Neuronal stem cell (in vitro differentiated cells): ENCODE data around the gene P3H2.
"Not testable (repeated sequence)": the region's sequence is repeated elsewhere in the genome, so short reads cannot be mapped to it uniquely, and the experiment has no call there.

Experiments
- DNase-seq: peaks from one replicate; pipeline ENCODE4 v3.0.0-alpha.2; 2013; ENCODE audit warnings: low spot score
- H2AFZ ChIP-seq: one replicate; pipeline ENCODE4 v1.6.1; 2013; ENCODE audit warnings: mild to moderate bottlenecking, low read length, inconsistent platforms
- H2AK5ac ChIP-seq: 2 replicates; pipeline ENCODE4 v1.6.1; 2013; ENCODE audit warnings: low read depth, mild to moderate bottlenecking, inconsistent platforms, low read length, moderate library complexity, mixed read lengths
- H2BK120ac ChIP-seq: 2 replicates; pipeline ENCODE4 v1.6.1; 2013; ENCODE audit warnings: low read depth, mild to moderate bottlenecking, inconsistent platforms, low read length, moderate library complexity, mixed read lengths
- H2BK12ac ChIP-seq: one replicate; pipeline ENCODE4 v1.6.1; 2013; ENCODE audit warnings: low read length, inconsistent platforms
- H2BK15ac ChIP-seq: 2 replicates; pipeline ENCODE4 v1.6.1; 2013; ENCODE audit warnings: mild to moderate bottlenecking, low read length, inconsistent platforms, mixed read lengths
- H2BK5ac ChIP-seq: one replicate; pipeline ENCODE4 v1.6.1; 2013; ENCODE audit warnings: inconsistent platforms, mild to moderate bottlenecking, low read length, moderate library complexity
- H3K14ac ChIP-seq: one replicate; pipeline ENCODE4 v1.6.1; 2013; ENCODE audit warnings: low read length, inconsistent platforms
- H3K18ac ChIP-seq: 2 replicates; pipeline ENCODE4 v1.6.1; 2013; ENCODE audit warnings: low read length, inconsistent platforms
- H3K23ac ChIP-seq: 2 replicates; pipeline ENCODE4 v1.6.1; 2013; ENCODE audit warnings: low read depth, mild to moderate bottlenecking, mixed read lengths, low read length, inconsistent platforms; ENCODE audit not compliant: poor library complexity
- H3K27ac ChIP-seq: replicated peaks from 3 replicates; pipeline ENCODE4 v1.5.1; 2013; ENCODE audit warnings: low read length, inconsistent platforms
- H3K27me3 ChIP-seq, 3 experiments: 2 replicates each; pipeline ENCODE4 v1.6.1; 2013; ENCODE audit warnings: low read length in 3 of 3, mild to moderate bottlenecking in 2 of 3, inconsistent platforms in 1 of 3, low read depth in 1 of 3, mixed read lengths in 1 of 3, moderate library complexity in 1 of 3; ENCODE audit not compliant: control insufficient read depth in 3 of 3, insufficient read depth in 3 of 3
- H3K36me3 ChIP-seq, 2 donors: replicated peaks in 1 of 2; 2 replicates each; pipeline ENCODE4 v1.6.1; 2013; ENCODE audit warnings: low read length in 2 of 2; ENCODE audit not compliant: control insufficient read depth in 2 of 2, insufficient read depth in 2 of 2
- H3K4ac ChIP-seq: 2 replicates; pipeline ENCODE4 v1.6.1; 2013; ENCODE audit warnings: inconsistent platforms, mild to moderate bottlenecking, low read length, moderate library complexity
- H3K4me1 ChIP-seq, 2 donors: 1 replicate in 1 of 2; 2 replicates in 1 of 2; pipeline ENCODE4 v1.6.1; 2013; ENCODE audit warnings: low read length in 2 of 2, low read depth in 1 of 2; ENCODE audit not compliant: control insufficient read depth in 2 of 2, insufficient read depth in 1 of 2
- H3K4me2 ChIP-seq: one replicate; pipeline ENCODE4 v1.6.1; 2013; ENCODE audit warnings: mild to moderate bottlenecking, low read length, inconsistent platforms; ENCODE audit not compliant: insufficient read depth, poor library complexity, severe bottlenecking
- H3K4me3 ChIP-seq, 2 donors: 2 replicates each; pipeline ENCODE4 v1.5.1; 2013; ENCODE audit warnings: low read length in 2 of 2, mild to moderate bottlenecking in 2 of 2, inconsistent platforms in 1 of 2, moderate library complexity in 1 of 2
- H3K79me1 ChIP-seq: one replicate; pipeline ENCODE4 v1.6.1; 2013; ENCODE audit warnings: low read depth, mild to moderate bottlenecking, inconsistent platforms, low read length, moderate library complexity
- H3K9ac ChIP-seq: one replicate; pipeline ENCODE4 v1.6.1; 2013; ENCODE audit warnings: mild to moderate bottlenecking, low read depth, low read length, inconsistent platforms; ENCODE audit not compliant: poor library complexity
- H3K9me3 ChIP-seq, 2 donors: replicated peaks in 1 of 2; 2 replicates each; pipeline versions ENCODE3 to v1.6.1; 2013; ENCODE audit warnings: low read length in 2 of 2, mild to moderate bottlenecking in 2 of 2, inconsistent platforms in 1 of 2, low read depth in 1 of 2, mixed read lengths in 1 of 2, moderate library complexity in 1 of 2; ENCODE audit not compliant: control insufficient read depth in 2 of 2, insufficient read depth in 1 of 2
- H4K8ac ChIP-seq: one replicate; pipeline ENCODE4 v1.6.1; 2013; ENCODE audit warnings: low read depth, mild to moderate bottlenecking, inconsistent platforms, low read length, moderate library complexity
- H4K91ac ChIP-seq: one replicate; pipeline ENCODE4 v1.6.1; 2013; ENCODE audit warnings: low read length, low read depth, mild to moderate bottlenecking, inconsistent platforms; ENCODE audit not compliant: poor library complexity
- WGBS, 2 donors: extraction: QIAGEN DNeasy Blood & Tissue Kit; methylation state at CpG; one replicate each; pipeline ENCODE4 v1.1.7; 2013; ENCODE audit warnings: missing lambda C conversion rate in 2 of 2, mixed read lengths in 1 of 2; ENCODE audit not compliant: insufficient read length in 2 of 2, insufficient replicate concordance in 1 of 2; ENCODE audit errors: extremely low coverage in 2 of 2; 5-methylcytosine and 5-hydroxymethylcytosine counted together

Gene P3H2

GRCh38 chr3:190167936-190168680 is 47.4 kb upstream of the P3H2 start:
- Histone ChIP-seq H3K36me3 (no peaks in the 10 kb centered on the region), H2AK5ac (no peak overlapping the region), H3K9ac (no peak overlapping the region), H3K4me1 (no peaks in the 10 kb centered on the region), H2BK15ac (no peak overlapping the region), H3K9me3 (no peaks in the 10 kb centered on the region), H2BK120ac (no peak overlapping the region), H3K79me1 (no peaks in the 10 kb centered on the region), H3K4me2 (no peak overlapping the region), H3K4me3 (no peak overlapping the region), H3K23ac (no peak overlapping the region), H3K14ac (no peak overlapping the region), H3K4ac (no peak overlapping the region), H3K27ac (no peak overlapping the region), H3K27me3 (no peaks in the 10 kb centered on the region), H4K91ac (no peak overlapping the region), H2BK12ac (no peak overlapping the region), H3K18ac (no peak overlapping the region), H2BK5ac (no peak overlapping the region), H2AFZ (peak overlapping the region; percentile 23), H4K8ac (no peak overlapping the region)
- DNase-seq = no peak
- WGBS, 2 donors = no CpG with 5 or more reads among the region's 6 CpGs

GRCh38 chr3:190166948-190167347 is 46.3 kb upstream of the P3H2 start:
- Histone ChIP-seq H2BK15ac (no peak overlapping the region), H3K9me3 (no peaks in the 10 kb centered on the region), H3K23ac (no peak overlapping the region), H3K9ac (no peak overlapping the region), H2AK5ac (no peak overlapping the region), H2BK120ac (no peak overlapping the region), H3K4me2 (no peak overlapping the region), H4K8ac (no peak overlapping the region), H2BK5ac (no peak overlapping the region), H3K27ac (no peak overlapping the region), H3K18ac (no peak overlapping the region), H3K27me3 (no peaks in the 10 kb centered on the region), H3K4me1 (no peaks in the 10 kb centered on the region), H3K4me3 (no peak overlapping the region), H3K14ac (no peak overlapping the region), H4K91ac (no peak overlapping the region), H2BK12ac (no peak overlapping the region), H3K4ac (no peak overlapping the region), H2AFZ (no peak overlapping the region), H3K36me3 (no peaks in the 10 kb centered on the region), H3K79me1 (no peaks in the 10 kb centered on the region)
- no CpG with 5 or more reads among the region's 4 CpGs for WGBS, 2 donors
- no peak for DNase-seq

DNA sequence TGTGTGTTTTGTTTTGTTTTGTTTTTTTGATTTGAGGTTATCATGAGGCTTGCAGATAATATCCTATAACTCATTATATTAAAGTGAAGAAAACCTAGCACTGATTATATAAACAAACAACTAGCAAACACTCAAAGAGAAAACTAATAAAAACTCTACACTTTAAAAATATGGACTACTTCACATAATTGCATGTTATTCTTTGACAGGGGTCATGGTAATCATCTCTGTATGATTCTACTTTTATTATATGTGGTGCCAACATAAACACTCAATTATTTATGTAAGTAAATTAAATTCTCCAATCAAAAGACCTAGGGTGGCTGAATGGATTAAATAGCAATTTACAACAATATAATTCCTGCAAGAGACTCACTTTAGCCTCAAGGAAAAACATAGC is 44.6 kb upstream of the P3H2 start:
- Histone ChIP-seq H4K91ac (no peak overlapping the region), H3K27ac (no peak overlapping the region), H3K4me1 (no peaks in the 10 kb centered on the region)

DNA sequence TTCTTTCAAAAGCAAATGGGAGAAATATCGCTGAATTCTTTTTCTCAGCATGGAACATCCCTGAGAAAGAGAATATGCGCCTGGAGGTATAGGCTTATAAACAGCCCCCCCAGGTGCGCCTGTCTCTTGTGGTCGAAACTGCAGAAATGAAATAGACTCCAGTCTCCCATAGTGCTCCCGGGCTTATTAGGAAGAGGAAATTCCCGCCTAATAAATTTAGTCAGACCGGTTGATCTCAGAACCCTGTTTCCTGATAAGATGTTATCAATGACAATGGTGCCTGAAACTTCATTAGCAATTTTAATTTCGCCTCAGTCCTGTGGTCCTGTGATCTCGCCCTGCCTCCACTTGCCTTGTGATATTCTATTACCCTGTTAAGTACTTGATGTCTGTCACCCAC is 41.3 kb upstream of the P3H2 start:
- H4K8ac ChIP-seq, H2BK5ac ChIP-seq, H3K79me1 ChIP-seq, H3K14ac ChIP-seq, H3K4me2 ChIP-seq, H2BK12ac ChIP-seq, H3K4ac ChIP-seq, H2AK5ac ChIP-seq, H3K4me3 ChIP-seq, H2BK120ac ChIP-seq, H3K18ac ChIP-seq, H3K9me3 ChIP-seq, H4K91ac ChIP-seq, H3K36me3 ChIP-seq, H3K27ac ChIP-seq, H3K4me1 ChIP-seq, DNase-seq, H2AFZ ChIP-seq, H2BK15ac ChIP-seq, H3K9ac ChIP-seq, H3K23ac ChIP-seq, H3K27me3 ChIP-seq: not testable (repeated sequence)
- no CpG with 5 or more reads among the region's 9 CpGs for WGBS, 2 donors

More for the DNA sequence above, 44.6 kb upstream of the P3H2 start:
- Histone ChIP-seq H2AK5ac (no peak overlapping the region), H3K9me3 (no peaks in the 10 kb centered on the region), H2BK120ac (no peak overlapping the region), H2BK12ac (no peak overlapping the region), H4K8ac (no peak overlapping the region), H3K18ac (no peak overlapping the region), H3K27me3 (no peaks in the 10 kb centered on the region), H2AFZ (no peak overlapping the region), H3K4ac (no peak overlapping the region), H3K4me2 (no peak overlapping the region), H2BK5ac (no peak overlapping the region), H3K23ac (no peak overlapping the region), H2BK15ac (no peak overlapping the region), H3K79me1 (no peaks in the 10 kb centered on the region), H3K36me3 (no peaks in the 10 kb centered on the region), H3K14ac (no peak overlapping the region), H3K4me3 (no peak overlapping the region), H3K9ac (no peak overlapping the region)
- DNase-seq = no peak
